Tibial nerve (tissue), 3 donors: ENCODE measurements around the gene AP2A2.

Experiments used
- POLR2A ChIP-seq, 2 donors: fragments of 450-650 bp; IDR thresholded peaks; one replicate each; pipeline ENCODE4 v1.6.1; 2017; ENCODE audit warnings: antibody characterized with exemption in 2 of 2, mild to moderate bottlenecking in 2 of 2, moderate library complexity in 2 of 2
- TF ChIP-seq, protein P1 (sequence below), 5 experiments: fragments of 200-600 bp in 3 of 5; fragments of 450-650 bp in 2 of 5; sonication (generic) in 3 of 5; IDR thresholded peaks; one replicate each; pipeline ENCODE4 v1.5.1; 2016 to 2019; ENCODE audit warnings: antibody characterized with exemption in 5 of 5, mild to moderate bottlenecking in 3 of 5, moderate library complexity in 2 of 5

DNA sequence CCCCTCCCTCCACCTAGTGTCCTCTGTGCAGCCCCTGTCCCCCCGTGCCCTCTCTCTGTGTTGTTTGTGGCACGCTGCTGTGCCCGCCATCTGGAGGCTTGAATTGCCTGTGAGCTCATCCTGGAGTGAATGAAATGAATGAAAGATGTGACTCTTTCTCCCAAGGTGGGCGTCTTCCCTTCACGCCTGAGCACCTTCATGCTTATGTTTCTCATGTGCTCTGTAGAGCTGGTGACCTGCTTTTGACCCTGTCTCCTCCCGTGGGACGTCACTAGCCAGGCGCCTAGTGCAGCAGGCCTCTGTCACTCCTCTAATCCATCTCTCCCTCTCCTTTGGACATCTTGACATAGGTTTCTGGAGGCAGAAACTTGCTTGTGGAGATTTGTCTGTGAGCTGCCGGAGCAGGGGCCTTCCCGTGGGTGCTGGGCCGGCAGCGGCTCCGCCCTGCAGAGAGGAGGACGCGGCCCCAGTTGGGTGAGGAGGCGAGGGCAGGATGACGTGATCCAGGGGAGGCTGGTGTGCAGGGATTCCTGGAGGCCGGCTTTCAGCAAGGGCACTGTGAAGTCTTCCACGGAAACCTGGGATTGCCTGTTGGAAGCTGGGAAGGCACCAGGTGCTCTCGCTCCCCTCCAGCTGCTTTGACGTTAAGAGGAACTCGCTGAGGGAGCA lies 70.2 kb downstream of the AP2A2 start:
- TF ChIP-seq POLR2A (IDR thresholded peaks at IDR 0.05): no peak
- TF ChIP-seq, protein P1, sequence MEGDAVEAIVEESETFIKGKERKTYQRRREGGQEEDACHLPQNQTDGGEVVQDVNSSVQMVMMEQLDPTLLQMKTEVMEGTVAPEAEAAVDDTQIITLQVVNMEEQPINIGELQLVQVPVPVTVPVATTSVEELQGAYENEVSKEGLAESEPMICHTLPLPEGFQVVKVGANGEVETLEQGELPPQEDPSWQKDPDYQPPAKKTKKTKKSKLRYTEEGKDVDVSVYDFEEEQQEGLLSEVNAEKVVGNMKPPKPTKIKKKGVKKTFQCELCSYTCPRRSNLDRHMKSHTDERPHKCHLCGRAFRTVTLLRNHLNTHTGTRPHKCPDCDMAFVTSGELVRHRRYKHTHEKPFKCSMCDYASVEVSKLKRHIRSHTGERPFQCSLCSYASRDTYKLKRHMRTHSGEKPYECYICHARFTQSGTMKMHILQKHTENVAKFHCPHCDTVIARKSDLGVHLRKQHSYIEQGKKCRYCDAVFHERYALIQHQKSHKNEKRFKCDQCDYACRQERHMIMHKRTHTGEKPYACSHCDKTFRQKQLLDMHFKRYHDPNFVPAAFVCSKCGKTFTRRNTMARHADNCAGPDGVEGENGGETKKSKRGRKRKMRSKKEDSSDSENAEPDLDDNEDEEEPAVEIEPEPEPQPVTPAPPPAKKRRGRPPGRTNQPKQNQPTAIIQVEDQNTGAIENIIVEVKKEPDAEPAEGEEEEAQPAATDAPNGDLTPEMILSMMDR (IDR thresholded peaks at IDR 0.05): no peak
